ENCODE measurements around the gene COQ10A. TPM values are rescaled to one million over a fixed set of nuclear protein-coding genes. Genes with fewer than 3 reads are reported as not detected.

Gene COQ10A
- total and polyA plus RNA-seq, 4 donors: 3.2 to 40.7 (median 15.5) TPM

GRCh38 chr12:56219840-56220239 is 46.9 kb upstream of the COQ10A start:
- no peak for DNase-seq (ENCODE audit: low spot score)
- H3K27ac ChIP-seq (ENCODE audit: low read depth in 1 of 2, low read length in 2 of 2): no peak overlapping the region
- H3K4me3 ChIP-seq (ENCODE audit: low read depth in 1 of 3, low read length in 3 of 3): no peak overlapping the region
- no peaks in the 10 kb centered on the region for H3K27me3 ChIP-seq (ENCODE audit: control insufficient read depth in 4 of 4, insufficient read depth in 4 of 4, low read length in 3 of 4)
- H3K9ac ChIP-seq (ENCODE audit: low read depth in 1 of 2, low read length in 2 of 2): no peak overlapping the region
- H3K4me1 ChIP-seq (ENCODE audit: control insufficient read depth in 4 of 4, insufficient read depth in 4 of 4, low read length in 3 of 4): peaks cover 4 to 42% (median 29%) of the 10 kb centered on the region in 4 donors
- TF ChIP-seq FOXA2 (IDR thresholded peaks at IDR 0.05): no peak
- TF ChIP-seq EGR1 (IDR thresholded peaks at IDR 0.05; ENCODE audit: low read depth in 2 of 2): no peak
- TF ChIP-seq REST (IDR thresholded peaks at IDR 0.05): no peak
- no peak for TF ChIP-seq ATF3 (IDR thresholded peaks at IDR 0.05)
- TF ChIP-seq GABPA (IDR thresholded peaks at IDR 0.05 in 1 of 2, conservative IDR thresholded peaks at IDR 0.05 in 1 of 2): no peak
- TF ChIP-seq HNF4G (IDR thresholded peaks at IDR 0.05): no peak
- no peak for TF ChIP-seq NR2F2 (IDR thresholded peaks at IDR 0.05)
- TF ChIP-seq HNF4A (conservative IDR thresholded peaks at IDR 0.05): no peak
- no peak for TF ChIP-seq SP1 (IDR thresholded peaks at IDR 0.05)
- no peaks in the 10 kb centered on the region for H3K9me3 ChIP-seq (ENCODE audit: control insufficient read depth in 4 of 4, low read length in 3 of 4)
- peaks cover 3 to 9% (median 4%) of the 10 kb centered on the region in 4 donors for H3K36me3 ChIP-seq (ENCODE audit: control insufficient read depth in 4 of 4, insufficient read depth in 3 of 4, low read depth in 1 of 4, low read length in 3 of 4)
- WGBS: 93% methylated on average over 9 of the region's 9 CpGs

GRCh38 chr12:56220611-56221231 is 46.0 kb upstream of the COQ10A start:
- 22% methylated on average over 10 of the region's 10 CpGs for WGBS
- TF ChIP-seq ATF3 (IDR thresholded peaks at IDR 0.05) (peak; percentile 51), YY1 (IDR thresholded peaks at IDR 0.05) (no peak)
- Histone ChIP-seq H3K4me3 (ENCODE audit: low read depth in 1 of 3, low read length in 3 of 3) (peak overlapping the region; percentile 77 to 98 (median 81)), H3K9me3 (ENCODE audit: control insufficient read depth in 4 of 4, low read length in 3 of 4) (no peaks in the 10 kb centered on the region), H3K36me3 (ENCODE audit: control insufficient read depth in 4 of 4, insufficient read depth in 3 of 4, low read depth in 1 of 4, low read length in 3 of 4) (peaks cover 0 to 3% (median under 1%) of the 10 kb centered on the region in 4 donors), H3K27ac (ENCODE audit: low read depth in 1 of 2, low read length in 2 of 2) (peak overlapping the region; percentile 85 to 98), H3K9ac (ENCODE audit: low read depth in 1 of 2, low read length in 2 of 2) (peak overlapping the region; percentile 28 to 71), H3K4me1 (ENCODE audit: control insufficient read depth in 4 of 4, insufficient read depth in 4 of 4, low read length in 3 of 4) (peaks cover 4 to 47% (median 35%) of the 10 kb centered on the region in 4 donors), H3K27me3 (ENCODE audit: control insufficient read depth in 4 of 4, insufficient read depth in 4 of 4, low read length in 3 of 4) (no peaks in the 10 kb centered on the region)
- DNase-seq (ENCODE audit: low spot score): no peak

- Histone ChIP-seq H3K4me3 (ENCODE audit: low read depth in 1 of 3, low read length in 3 of 3) (peak overlapping the region; percentile 77 to 98 (median 81)), H3K4me1 (ENCODE audit: control insufficient read depth in 4 of 4, insufficient read depth in 4 of 4, low read length in 3 of 4) (peaks cover 4 to 46% (median 33%) of the 10 kb centered on the region in 4 donors), H3K36me3 (ENCODE audit: control insufficient read depth in 4 of 4, insufficient read depth in 3 of 4, low read depth in 1 of 4, low read length in 3 of 4) (peaks cover 0 to 3% (median under 1%) of the 10 kb centered on the region in 4 donors), H3K27me3 (ENCODE audit: control insufficient read depth in 4 of 4, insufficient read depth in 4 of 4, low read length in 3 of 4) (no peaks in the 10 kb centered on the region), H3K9me3 (ENCODE audit: control insufficient read depth in 4 of 4, low read length in 3 of 4) (no peaks in the 10 kb centered on the region), H3K9ac (ENCODE audit: low read depth in 1 of 2, low read length in 2 of 2) (peak overlapping the region; percentile 71 to 97), H3K27ac (ENCODE audit: low read depth in 1 of 2, low read length in 2 of 2) (peak overlapping the region; percentile 85 to 98)
- no peak for DNase-seq (ENCODE audit: low spot score)
- 1% methylated on average over 21 of the region's 21 CpGs for WGBS
- no peak for TF ChIP-seq TAF1 (conservative IDR thresholded peaks at IDR 0.05)
- no peak for TF ChIP-seq ZBTB33 (IDR thresholded peaks at IDR 0.05)
- no peak for TF ChIP-seq RAD21 (IDR thresholded peaks at IDR 0.05)
- no peak for TF ChIP-seq FOXA1 (IDR thresholded peaks at IDR 0.05)
- no peak for TF ChIP-seq REST (IDR thresholded peaks at IDR 0.05)
- no peak for TF ChIP-seq RXRA (IDR thresholded peaks at IDR 0.05)
- TF ChIP-seq ATF3 (IDR thresholded peaks at IDR 0.05): no peak
- no peak for TF ChIP-seq SP1 (IDR thresholded peaks at IDR 0.05)
- TF ChIP-seq JUND (IDR thresholded peaks at IDR 0.05): no peak
Measured at GRCh38 chr12:56221232-56221756, 45.4 kb upstream of the COQ10A start.
